Right lobe of liver (tissue), 4 donors: ENCODE data around the gene SYTL4.

Experiments
- POLR2A ChIP-seq: fragments of 450-650 bp; IDR thresholded peaks from one replicate; pipeline ENCODE4 v1.6.1; 2017; ENCODE audit warnings: antibody characterized with exemption, mild to moderate bottlenecking
- TF ChIP-seq, protein P1 (sequence below), 4 donors: fragments of 200-600 bp in 3 of 4; fragments of 450-650 bp in 1 of 4; IDR thresholded peaks; one replicate each; pipeline versions ENCODE4 v1.5.1 to v1.8.0; 2016 to 2022; ENCODE audit warnings: antibody characterized with exemption in 4 of 4, mild to moderate bottlenecking in 2 of 4
- donor health status: DM: no; HTN: no; CAD: no.
- donor health status: DM: no; HTN: no; CAD: no.
- donor health status: DM: no; HTN: yes; CAD: no.

- TF ChIP-seq, protein P1, sequence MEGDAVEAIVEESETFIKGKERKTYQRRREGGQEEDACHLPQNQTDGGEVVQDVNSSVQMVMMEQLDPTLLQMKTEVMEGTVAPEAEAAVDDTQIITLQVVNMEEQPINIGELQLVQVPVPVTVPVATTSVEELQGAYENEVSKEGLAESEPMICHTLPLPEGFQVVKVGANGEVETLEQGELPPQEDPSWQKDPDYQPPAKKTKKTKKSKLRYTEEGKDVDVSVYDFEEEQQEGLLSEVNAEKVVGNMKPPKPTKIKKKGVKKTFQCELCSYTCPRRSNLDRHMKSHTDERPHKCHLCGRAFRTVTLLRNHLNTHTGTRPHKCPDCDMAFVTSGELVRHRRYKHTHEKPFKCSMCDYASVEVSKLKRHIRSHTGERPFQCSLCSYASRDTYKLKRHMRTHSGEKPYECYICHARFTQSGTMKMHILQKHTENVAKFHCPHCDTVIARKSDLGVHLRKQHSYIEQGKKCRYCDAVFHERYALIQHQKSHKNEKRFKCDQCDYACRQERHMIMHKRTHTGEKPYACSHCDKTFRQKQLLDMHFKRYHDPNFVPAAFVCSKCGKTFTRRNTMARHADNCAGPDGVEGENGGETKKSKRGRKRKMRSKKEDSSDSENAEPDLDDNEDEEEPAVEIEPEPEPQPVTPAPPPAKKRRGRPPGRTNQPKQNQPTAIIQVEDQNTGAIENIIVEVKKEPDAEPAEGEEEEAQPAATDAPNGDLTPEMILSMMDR (IDR thresholded peaks at IDR 0.05) = no peak
- no peak for TF ChIP-seq POLR2A
These were observed 46.0 kb downstream of the SYTL4 start for GRCh38 chrX:100685997-100686305.
